UCSD-AML1 (cell line): ENCODE measurements around the gene DOK6.
"Not testable (repeated sequence)": the region's sequence is repeated elsewhere in the genome, so short reads cannot be mapped to it uniquely, and the experiment has no call there.

ENCODE experiments used
- DNase-seq: peaks from one replicate; lab custom pipeline; 2025; ENCODE audit not compliant: unreplicated experiment; lab: John Stamatoyannopoulos, UW

Gene DOK6

GRCh38 chr18:69854455-69854854 is 453.8 kb downstream of the DOK6 start:
- DNase-seq: no peak

- DNase-seq: no peak
Measured at GRCh38 chr18:69858897-69859296, 458.2 kb downstream of the DOK6 start.

GRCh38 chr18:69864802-69865201 is 464.1 kb downstream of the DOK6 start:
- DNase-seq: not testable (repeated sequence)

GRCh38 chr18:69865776-69866175 is 465.1 kb downstream of the DOK6 start:
- DNase-seq: no peak

GRCh38 chr18:69866212-69866611 is 465.5 kb downstream of the DOK6 start:
- no peak for DNase-seq

- no peak for DNase-seq
Measured at GRCh38 chr18:69870736-69871135, 470.0 kb downstream of the DOK6 start.

- DNase-seq: no peak
Measured at GRCh38 chr18:69871363-69871762, 470.7 kb downstream of the DOK6 start.

GRCh38 chr18:69872661-69873060 is 472.0 kb downstream of the DOK6 start:
- DNase-seq: no peak

GRCh38 chr18:69874058-69874457 is 473.4 kb downstream of the DOK6 start:
- DNase-seq: no peak

- no peak for DNase-seq
Measured at GRCh38 chr18:69876490-69876889, 475.8 kb downstream of the DOK6 start.

GRCh38 chr18:69878213-69878933 is 477.7 kb downstream of the DOK6 start:
- no peak for DNase-seq

GRCh38 chr18:69879051-69879450 is 478.4 kb downstream of the DOK6 start:
- DNase-seq: not testable (repeated sequence)

- no peak for DNase-seq
Measured at GRCh38 chr18:69880083-69880482, 479.4 kb downstream of the DOK6 start.

GRCh38 chr18:69882965-69883668 is 482.4 kb downstream of the DOK6 start:
- DNase-seq: no peak

GRCh38 chr18:69883781-69884180 is 483.1 kb downstream of the DOK6 start:
- no peak for DNase-seq

- no peak for DNase-seq
Measured at GRCh38 chr18:69885355-69885754, 484.7 kb downstream of the DOK6 start.

- no peak for DNase-seq
Measured at GRCh38 chr18:69885841-69886531, 485.3 kb downstream of the DOK6 start.

- DNase-seq: no peak
Measured at GRCh38 chr18:69887256-69887655, 486.6 kb downstream of the DOK6 start.

GRCh38 chr18:69889009-69889408 is 488.3 kb downstream of the DOK6 start:
- DNase-seq: no peak

- no peak for DNase-seq
Measured at GRCh38 chr18:69890558-69890957, 489.9 kb downstream of the DOK6 start.

- DNase-seq: no peak
Measured at GRCh38 chr18:69894467-69894866, 493.8 kb downstream of the DOK6 start.
